Measurements from ENCODE around the gene PPT2. TPM values are rescaled to one million over a fixed set of nuclear protein-coding genes. Genes with fewer than 3 reads are reported as not detected.
A peak's percentile ranks its signal among the peaks of the same experiment; 100 is the strongest.

PPT2 gene
- total and polyA plus RNA-seq, 2 of the 13 experiments (the other 11 are each of a cell fraction or from before 2014, with no cell fraction given): 39.2 to 61.8 TPM

DNA sequence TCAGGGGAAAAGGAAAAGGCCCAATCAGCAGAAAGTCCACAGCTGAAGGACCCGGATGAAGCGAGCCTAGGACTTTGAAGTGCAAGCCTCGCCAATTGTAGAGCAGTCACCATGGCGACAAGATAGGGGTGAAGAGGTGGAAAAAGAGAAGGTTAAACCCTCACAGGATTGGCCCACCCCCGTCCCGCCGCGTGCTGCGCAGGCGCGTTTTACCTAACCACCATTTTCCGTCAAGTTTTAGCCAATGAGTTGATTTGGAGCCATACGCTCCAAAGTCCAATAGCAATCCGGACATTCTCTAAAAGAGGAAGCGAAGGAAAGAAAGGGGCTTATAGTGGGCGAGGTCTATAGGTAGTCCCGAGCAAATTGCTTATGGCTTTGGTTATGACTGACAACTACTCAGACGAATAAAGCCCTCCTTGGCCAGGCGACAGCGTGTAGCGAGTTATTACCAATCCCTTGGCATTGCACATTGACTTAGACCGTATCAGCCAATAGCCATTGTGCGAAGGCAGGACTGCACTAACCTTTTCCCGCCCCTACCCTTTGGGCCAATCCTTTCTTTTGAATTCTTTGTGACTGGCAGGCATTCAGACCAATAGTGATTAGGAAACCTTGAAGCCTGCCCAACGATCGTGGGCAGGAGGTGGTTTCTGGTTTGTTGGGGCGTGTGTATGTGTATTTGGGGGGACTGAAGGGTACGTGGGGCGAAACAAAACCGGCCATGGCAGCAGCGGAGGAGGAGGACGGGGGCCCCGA, 24.0 kb downstream of the PPT2 start, which contains the start of gene RNF5 (continued):
- no peak for TF ChIP-seq FOXP1 (IDR thresholded peaks at IDR 0.05)
- 0 out of 2 replicates have a peak, but pooled peaks have one; percentile 8 for TF ChIP-seq FOXP1 (CRISPR knock-in tag; IDR thresholded peaks at IDR 0.05)
- TF ChIP-seq, protein P1, sequence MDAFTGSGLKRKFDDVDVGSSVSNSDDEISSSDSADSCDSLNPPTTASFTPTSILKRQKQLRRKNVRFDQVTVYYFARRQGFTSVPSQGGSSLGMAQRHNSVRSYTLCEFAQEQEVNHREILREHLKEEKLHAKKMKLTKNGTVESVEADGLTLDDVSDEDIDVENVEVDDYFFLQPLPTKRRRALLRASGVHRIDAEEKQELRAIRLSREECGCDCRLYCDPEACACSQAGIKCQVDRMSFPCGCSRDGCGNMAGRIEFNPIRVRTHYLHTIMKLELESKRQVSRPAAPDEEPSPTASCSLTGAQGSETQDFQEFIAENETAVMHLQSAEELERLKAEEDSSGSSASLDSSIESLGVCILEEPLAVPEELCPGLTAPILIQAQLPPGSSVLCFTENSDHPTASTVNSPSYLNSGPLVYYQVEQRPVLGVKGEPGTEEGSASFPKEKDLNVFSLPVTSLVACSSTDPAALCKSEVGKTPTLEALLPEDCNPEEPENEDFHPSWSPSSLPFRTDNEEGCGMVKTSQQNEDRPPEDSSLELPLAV (CRISPR knock-in tag; conservative IDR thresholded peaks at IDR 0.05; ENCODE audit: low read depth): no peak
- TF ChIP-seq, protein P2, sequence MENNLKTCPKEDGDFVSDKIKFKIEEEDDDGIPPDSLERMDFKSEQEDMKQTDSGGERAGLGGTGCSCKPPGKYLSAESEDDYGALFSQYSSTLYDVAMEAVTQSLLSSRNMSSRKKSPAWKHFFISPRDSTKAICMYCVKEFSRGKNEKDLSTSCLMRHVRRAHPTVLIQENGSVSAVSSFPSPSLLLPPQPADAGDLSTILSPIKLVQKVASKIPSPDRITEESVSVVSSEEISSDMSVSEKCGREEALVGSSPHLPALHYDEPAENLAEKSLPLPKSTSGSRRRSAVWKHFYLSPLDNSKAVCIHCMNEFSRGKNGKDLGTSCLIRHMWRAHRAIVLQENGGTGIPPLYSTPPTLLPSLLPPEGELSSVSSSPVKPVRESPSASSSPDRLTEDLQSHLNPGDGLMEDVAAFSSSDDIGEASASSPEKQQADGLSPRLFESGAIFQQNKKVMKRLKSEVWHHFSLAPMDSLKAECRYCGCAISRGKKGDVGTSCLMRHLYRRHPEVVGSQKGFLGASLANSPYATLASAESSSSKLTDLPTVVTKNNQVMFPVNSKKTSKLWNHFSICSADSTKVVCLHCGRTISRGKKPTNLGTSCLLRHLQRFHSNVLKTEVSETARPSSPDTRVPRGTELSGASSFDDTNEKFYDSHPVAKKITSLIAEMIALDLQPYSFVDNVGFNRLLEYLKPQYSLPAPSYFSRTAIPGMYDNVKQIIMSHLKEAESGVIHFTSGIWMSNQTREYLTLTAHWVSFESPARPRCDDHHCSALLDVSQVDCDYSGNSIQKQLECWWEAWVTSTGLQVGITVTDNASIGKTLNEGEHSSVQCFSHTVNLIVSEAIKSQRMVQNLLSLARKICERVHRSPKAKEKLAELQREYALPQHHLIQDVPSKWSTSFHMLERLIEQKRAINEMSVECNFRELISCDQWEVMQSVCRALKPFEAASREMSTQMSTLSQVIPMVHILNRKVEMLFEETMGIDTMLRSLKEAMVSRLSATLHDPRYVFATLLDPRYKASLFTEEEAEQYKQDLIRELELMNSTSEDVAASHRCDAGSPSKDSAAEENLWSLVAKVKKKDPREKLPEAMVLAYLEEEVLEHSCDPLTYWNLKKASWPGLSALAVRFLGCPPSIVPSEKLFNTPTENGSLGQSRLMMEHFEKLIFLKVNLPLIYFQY (CRISPR knock-in tag; IDR thresholded peaks at IDR 0.05; ENCODE audit: borderline replicate concordance): 0 out of 2 replicates have a peak, but pooled peaks have one; percentile 13
- TF ChIP-seq, protein P3, sequence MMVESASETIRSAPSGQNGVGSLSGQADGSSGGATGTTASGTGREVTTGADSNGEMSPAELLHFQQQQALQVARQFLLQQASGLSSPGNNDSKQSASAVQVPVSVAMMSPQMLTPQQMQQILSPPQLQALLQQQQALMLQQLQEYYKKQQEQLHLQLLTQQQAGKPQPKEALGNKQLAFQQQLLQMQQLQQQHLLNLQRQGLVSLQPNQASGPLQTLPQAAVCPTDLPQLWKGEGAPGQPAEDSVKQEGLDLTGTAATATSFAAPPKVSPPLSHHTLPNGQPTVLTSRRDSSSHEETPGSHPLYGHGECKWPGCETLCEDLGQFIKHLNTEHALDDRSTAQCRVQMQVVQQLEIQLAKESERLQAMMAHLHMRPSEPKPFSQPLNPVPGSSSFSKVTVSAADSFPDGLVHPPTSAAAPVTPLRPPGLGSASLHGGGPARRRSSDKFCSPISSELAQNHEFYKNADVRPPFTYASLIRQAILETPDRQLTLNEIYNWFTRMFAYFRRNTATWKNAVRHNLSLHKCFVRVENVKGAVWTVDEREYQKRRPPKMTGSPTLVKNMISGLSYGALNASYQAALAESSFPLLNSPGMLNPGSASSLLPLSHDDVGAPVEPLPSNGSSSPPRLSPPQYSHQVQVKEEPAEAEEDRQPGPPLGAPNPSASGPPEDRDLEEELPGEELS (CRISPR knock-in tag; IDR thresholded peaks at IDR 0.05): no peak
- TF ChIP-seq, protein P4, sequence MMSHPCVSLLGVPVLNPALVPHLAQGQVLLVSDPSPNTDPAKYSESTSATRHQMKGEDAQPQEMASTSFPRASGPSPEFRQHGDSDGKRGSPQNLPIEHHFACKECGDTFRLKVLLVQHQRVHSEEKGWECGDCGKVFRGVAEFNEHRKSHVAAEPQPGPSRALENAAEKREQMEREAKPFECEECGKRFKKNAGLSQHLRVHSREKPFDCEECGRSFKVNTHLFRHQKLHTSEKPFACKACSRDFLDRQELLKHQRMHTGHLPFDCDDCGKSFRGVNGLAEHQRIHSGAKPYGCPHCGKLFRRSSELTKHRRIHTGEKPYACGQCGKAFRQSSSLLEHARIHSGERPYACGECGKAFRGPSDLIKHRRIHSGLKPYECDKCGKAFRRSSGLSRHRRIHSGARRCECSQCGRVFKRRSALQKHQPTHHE (CRISPR knock-in tag; IDR thresholded peaks at IDR 0.05; ENCODE audit: borderline replicate concordance): 0 out of 2 replicates have a peak, but pooled peaks have one; percentile 5
- no peak for TF ChIP-seq ZNF749 (CRISPR knock-in tag; IDR thresholded peaks at IDR 0.05; ENCODE audit: borderline replicate concordance)
- TF ChIP-seq RBM39 (IDR thresholded peaks at IDR 0.05; ENCODE audit: low read depth, low read length, poor library complexity, severe bottlenecking): no peak
- no peak for TF ChIP-seq SOX6 (IDR thresholded peaks at IDR 0.05)
- TF ChIP-seq SOX6 (CRISPR knock-in tag; IDR thresholded peaks at IDR 0.05): no peak; the same call in 1 of the 2 replicates
- no peak for TF ChIP-seq EEA1 (CRISPR knock-in tag; IDR thresholded peaks at IDR 0.05; ENCODE audit: borderline replicate concordance)
- no peak for TF ChIP-seq ZNF572 (CRISPR knock-in tag; IDR thresholded peaks at IDR 0.05)
- TF ChIP-seq TRIM24 (CRISPR knock-in tag; IDR thresholded peaks at IDR 0.05): no peak
- no peak for TF ChIP-seq HMGA1 (CRISPR knock-in tag; conservative IDR thresholded peaks at IDR 0.05)
- TF ChIP-seq ATF1 (CRISPR knock-in tag; IDR thresholded peaks at IDR 0.05): peak; percentile 88; the same call in 1 of the 2 replicates
- TF ChIP-seq JDP2 (CRISPR knock-in tag; IDR thresholded peaks at IDR 0.05; ENCODE audit: borderline replicate concordance): no peak
- TF ChIP-seq GATA4 (IDR thresholded peaks at IDR 0.05; ENCODE audit: borderline replicate concordance, low read depth): no peak; the same call in 1 of the 2 replicates
- no peak for TF ChIP-seq FOXO1 (CRISPR knock-in tag; IDR thresholded peaks at IDR 0.05)
- TF ChIP-seq BRD4 (CRISPR knock-in tag; IDR thresholded peaks at IDR 0.05): no peak
